Suprapubic skin (tissue), 4 donors: ENCODE measurements around the gene RIMS1. TPM values are rescaled to one million over a fixed set of nuclear protein-coding genes. Genes with fewer than 3 reads are reported as not detected.

ENCODE experiments used
- DNase-seq, 2 donors: peaks; one replicate each; pipeline ENCODE4 v3.0.0-alpha.2; 2019; ENCODE audit warnings: low spot score in 2 of 2
- H3K27ac ChIP-seq: fragments of 200-600 bp; sonication (generic); one replicate; pipeline ENCODE4 v1.5.1; 2019
- H3K27me3 ChIP-seq: fragments of 200-600 bp; sonication (generic); one replicate; pipeline ENCODE4 v1.5.1; 2019
- H3K36me3 ChIP-seq: fragments of 200-600 bp; sonication (generic); one replicate; pipeline ENCODE4 v1.5.1; 2019
- H3K4me1 ChIP-seq: fragments of 200-600 bp; sonication (generic); one replicate; pipeline ENCODE4 v1.5.1; 2019
- H3K4me3 ChIP-seq: fragments of 200-600 bp; sonication (generic); one replicate; pipeline ENCODE4 v1.5.1; 2019; ENCODE audit warnings: mild to moderate bottlenecking
- H3K9me3 ChIP-seq: fragments of 200-600 bp; sonication (generic); one replicate; pipeline ENCODE4 v1.5.1; 2019
- CTCF ChIP-seq, 2 donors: fragments of 200-600 bp in 1 of 2; fragments of 450-650 bp in 1 of 2; sonication (generic) in 1 of 2; IDR thresholded peaks; one replicate each; pipeline ENCODE4 v1.5.1; 2016 to 2019; ENCODE audit warnings: antibody characterized with exemption in 2 of 2, mild to moderate bottlenecking in 1 of 2, moderate library complexity in 1 of 2
- EP300 ChIP-seq: sonication (generic); formaldehyde crosslinking; IDR thresholded peaks from one replicate; pipeline ENCODE4 v1.6.1; 2017; ENCODE audit warnings: antibody characterized with exemption
- POLR2A ChIP-seq, 2 donors: fragments of 450-650 bp; IDR thresholded peaks; one replicate each; pipeline ENCODE4 v1.6.1; 2017; ENCODE audit warnings: antibody characterized with exemption in 2 of 2, mild to moderate bottlenecking in 2 of 2, moderate library complexity in 2 of 2
- POLR2AphosphoS5 ChIP-seq, 3 donors: sonication (generic); formaldehyde crosslinking; IDR thresholded peaks; one replicate each; pipeline ENCODE4 v1.6.1; 2017; ENCODE audit warnings: antibody characterized with exemption in 3 of 3
- WGBS: methylation state at CpG from one replicate; pipeline ENCODE4 v1.1.5; 2018; 5-methylcytosine and 5-hydroxymethylcytosine counted together
- total RNA-seq, 4 donors: library from RNA; depleted of rRNA; stranded (reverse); fragments of >200 nt; gene quantifications; one replicate each; pipeline ENCODE4 v1.1.0, GENCODE V29; 2016

Gene RIMS1
- total RNA-seq, 4 donors from 2014 or later = 2.9 to 9.7 (median 4.5) TPM

GRCh38 chr6:72213654-72214053, 327.3 kb downstream of the RIMS1 start:
- no peak for TF ChIP-seq CTCF (IDR thresholded peaks at IDR 0.05)
- no peak for TF ChIP-seq POLR2AphosphoS5 (IDR thresholded peaks at IDR 0.05)
- no peak for TF ChIP-seq POLR2A (IDR thresholded peaks at IDR 0.05)
- TF ChIP-seq EP300 = no peak
- Histone ChIP-seq H3K9me3 (no peaks in the 10 kb centered on the region), H3K4me1 (no peaks in the 10 kb centered on the region), H3K36me3 (no peaks in the 10 kb centered on the region), H3K27ac (no peak overlapping the region), H3K4me3 (no peak overlapping the region), H3K27me3 (no peaks in the 10 kb centered on the region)
- 87% methylated on average over 1 of the region's 1 CpG for WGBS
- DNase-seq = no peak

- no peak overlapping the region for H3K27ac ChIP-seq
- no peaks in the 10 kb centered on the region for H3K9me3 ChIP-seq
- no peaks in the 10 kb centered on the region for H3K27me3 ChIP-seq
- DNase-seq = no peak
- WGBS = 23% methylated on average over 4 of the region's 4 CpGs
- TF ChIP-seq EP300 (no peak), CTCF (IDR thresholded peaks at IDR 0.05) (no peak)
- H3K4me1 ChIP-seq = no peaks in the 10 kb centered on the region
- no peak overlapping the region for H3K4me3 ChIP-seq
- H3K36me3 ChIP-seq = no peaks in the 10 kb centered on the region
Measured at GRCh38 chr6:72216222-72217068, 330.1 kb downstream of the RIMS1 start.

GRCh38 chr6:72217626-72218025, 331.3 kb downstream of the RIMS1 start:
- Histone ChIP-seq H3K4me1 (no peaks in the 10 kb centered on the region), H3K27me3 (no peaks in the 10 kb centered on the region), H3K27ac (no peak overlapping the region), H3K9me3 (no peaks in the 10 kb centered on the region), H3K4me3 (no peak overlapping the region), H3K36me3 (no peaks in the 10 kb centered on the region)
- DNase-seq = no peak
- WGBS = 83% methylated on average over 2 of the region's 2 CpGs
- TF ChIP-seq POLR2AphosphoS5 (IDR thresholded peaks at IDR 0.05) (no peak), CTCF (IDR thresholded peaks at IDR 0.05) (no peak), EP300 (no peak), POLR2A (IDR thresholded peaks at IDR 0.05) (no peak)

GRCh38 chr6:72218125-72218524, 331.8 kb downstream of the RIMS1 start:
- no peaks in the 10 kb centered on the region for H3K36me3 ChIP-seq
- no peaks in the 10 kb centered on the region for H3K9me3 ChIP-seq
- H3K4me1 ChIP-seq = no peaks in the 10 kb centered on the region
- no peaks in the 10 kb centered on the region for H3K27me3 ChIP-seq
- no peak for DNase-seq
- no peak overlapping the region for H3K4me3 ChIP-seq
- TF ChIP-seq POLR2A (IDR thresholded peaks at IDR 0.05) (no peak), POLR2AphosphoS5 (IDR thresholded peaks at IDR 0.05) (no peak), EP300 (no peak), CTCF (IDR thresholded peaks at IDR 0.05) (no peak)
- H3K27ac ChIP-seq = no peak overlapping the region
- WGBS = 3% methylated on average over 2 of the region's 2 CpGs

GRCh38 chr6:72219536-72219935, 333.2 kb downstream of the RIMS1 start:
- no peak for DNase-seq
- H3K4me1 ChIP-seq = no peaks in the 10 kb centered on the region
- no peak for TF ChIP-seq CTCF (IDR thresholded peaks at IDR 0.05)
- TF ChIP-seq EP300 = no peak
- TF ChIP-seq POLR2AphosphoS5 (IDR thresholded peaks at IDR 0.05) = no peak
- TF ChIP-seq POLR2A (IDR thresholded peaks at IDR 0.05) = no peak
- H3K9me3 ChIP-seq = no peaks in the 10 kb centered on the region
- no peak overlapping the region for H3K4me3 ChIP-seq
- H3K27me3 ChIP-seq = no peaks in the 10 kb centered on the region
- no peaks in the 10 kb centered on the region for H3K36me3 ChIP-seq
- no peak overlapping the region for H3K27ac ChIP-seq
